ENCODE measurements around the gene TRMT13. TPM values are rescaled to one million over a fixed set of nuclear protein-coding genes. Genes with fewer than 3 reads are reported as not detected.

Gene TRMT13
- total RNA-seq, 1 experiment from 2014 or later: 12.7 TPM

GRCh38 chr1:100137602-100138001 is 4.6 kb downstream of the TRMT13 start (continued):
- no peak for TF ChIP-seq ZNF281 (CRISPR knock-in tag; IDR thresholded peaks at IDR 0.05)
- TF ChIP-seq, protein P1, sequence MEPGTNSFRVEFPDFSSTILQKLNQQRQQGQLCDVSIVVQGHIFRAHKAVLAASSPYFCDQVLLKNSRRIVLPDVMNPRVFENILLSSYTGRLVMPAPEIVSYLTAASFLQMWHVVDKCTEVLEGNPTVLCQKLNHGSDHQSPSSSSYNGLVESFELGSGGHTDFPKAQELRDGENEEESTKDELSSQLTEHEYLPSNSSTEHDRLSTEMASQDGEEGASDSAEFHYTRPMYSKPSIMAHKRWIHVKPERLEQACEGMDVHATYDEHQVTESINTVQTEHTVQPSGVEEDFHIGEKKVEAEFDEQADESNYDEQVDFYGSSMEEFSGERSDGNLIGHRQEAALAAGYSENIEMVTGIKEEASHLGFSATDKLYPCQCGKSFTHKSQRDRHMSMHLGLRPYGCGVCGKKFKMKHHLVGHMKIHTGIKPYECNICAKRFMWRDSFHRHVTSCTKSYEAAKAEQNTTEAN (CRISPR knock-in tag; IDR thresholded peaks at IDR 0.05): no peak
- no peak for TF ChIP-seq ATF6 (CRISPR knock-in tag; IDR thresholded peaks at IDR 0.05)
- TF ChIP-seq ZNF317 (CRISPR knock-in tag; IDR thresholded peaks at IDR 0.05; ENCODE audit: borderline replicate concordance, low read depth): no peak

DNA sequence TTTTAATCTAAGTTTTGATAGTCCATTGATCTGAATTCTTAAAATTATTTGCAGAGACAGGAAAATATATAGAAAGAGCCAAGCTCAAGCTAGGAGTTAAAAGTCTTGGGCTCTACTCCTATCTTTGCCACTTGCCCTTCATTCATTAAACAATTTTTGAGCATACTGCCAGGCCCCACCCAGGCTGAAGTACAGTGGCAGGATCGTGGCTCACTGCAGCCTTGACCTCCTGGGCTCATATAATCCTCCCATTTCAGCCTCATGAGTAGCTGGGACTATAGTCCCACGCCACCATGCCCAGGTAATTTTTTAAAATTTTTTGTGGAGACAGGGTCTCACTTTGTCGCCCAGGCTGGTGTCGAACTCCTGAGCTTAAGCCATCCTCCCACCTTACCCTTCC is 8.2 kb downstream of the TRMT13 start:
- Mint-ChIP-seq H3K36me3 (peaks cover 36% of the 10 kb centered on the region), H3K27ac (no peak overlapping the region), H3K9me3 (no peaks in the 10 kb centered on the region), H3K4me3 (no peak overlapping the region), H3K4me1 (no peaks in the 10 kb centered on the region), H3K27me3 (ENCODE audit: low read depth) (no peaks in the 10 kb centered on the region)
- POLR2A ChIA-PET: no interaction called here
- TF ChIP-seq, protein P2, sequence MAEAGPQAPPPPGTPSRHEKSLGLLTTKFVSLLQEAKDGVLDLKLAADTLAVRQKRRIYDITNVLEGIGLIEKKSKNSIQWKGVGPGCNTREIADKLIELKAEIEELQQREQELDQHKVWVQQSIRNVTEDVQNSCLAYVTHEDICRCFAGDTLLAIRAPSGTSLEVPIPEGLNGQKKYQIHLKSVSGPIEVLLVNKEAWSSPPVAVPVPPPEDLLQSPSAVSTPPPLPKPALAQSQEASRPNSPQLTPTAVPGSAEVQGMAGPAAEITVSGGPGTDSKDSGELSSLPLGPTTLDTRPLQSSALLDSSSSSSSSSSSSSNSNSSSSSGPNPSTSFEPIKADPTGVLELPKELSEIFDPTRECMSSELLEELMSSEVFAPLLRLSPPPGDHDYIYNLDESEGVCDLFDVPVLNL (CRISPR knock-in tag; IDR thresholded peaks at IDR 0.05; ENCODE audit: borderline replicate concordance, low read depth): no peak
- TF ChIP-seq FOXP4 (CRISPR knock-in tag; IDR thresholded peaks at IDR 0.05) (no peak), SMAD4 (CRISPR knock-in tag; IDR thresholded peaks at IDR 0.05) (no peak), PRRX2 (CRISPR knock-in tag; IDR thresholded peaks at IDR 0.05) (no peak), NR1H2 (CRISPR knock-in tag; IDR thresholded peaks at IDR 0.05) (no peak), E2F5 (CRISPR knock-in tag; IDR thresholded peaks at IDR 0.05) (no peak), CTCF (IDR thresholded peaks at IDR 0.05) (no peak)
- TF ChIP-seq, protein P3, sequence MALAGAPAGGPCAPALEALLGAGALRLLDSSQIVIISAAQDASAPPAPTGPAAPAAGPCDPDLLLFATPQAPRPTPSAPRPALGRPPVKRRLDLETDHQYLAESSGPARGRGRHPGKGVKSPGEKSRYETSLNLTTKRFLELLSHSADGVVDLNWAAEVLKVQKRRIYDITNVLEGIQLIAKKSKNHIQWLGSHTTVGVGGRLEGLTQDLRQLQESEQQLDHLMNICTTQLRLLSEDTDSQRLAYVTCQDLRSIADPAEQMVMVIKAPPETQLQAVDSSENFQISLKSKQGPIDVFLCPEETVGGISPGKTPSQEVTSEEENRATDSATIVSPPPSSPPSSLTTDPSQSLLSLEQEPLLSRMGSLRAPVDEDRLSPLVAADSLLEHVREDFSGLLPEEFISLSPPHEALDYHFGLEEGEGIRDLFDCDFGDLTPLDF (CRISPR knock-in tag; IDR thresholded peaks at IDR 0.05): no peak
- ATAC-seq: no peak
- DNase-seq (ENCODE audit: low spot score): no peak
- CTCF ChIA-PET: no interaction called here

Data from WTC11 (cell line).